K562 (cell line): ENCODE results near the gene VEZF1. TPM values are rescaled to one million over a fixed set of nuclear protein-coding genes. Genes with fewer than 3 reads are reported as not detected.

ENCODE experiments used
- ATAC-seq: fragments of 200-7000 bp; cut with Tn5 transposase; 3 replicates; pipeline ENCODE4 v1.9.1; 2020; ENCODE audit warnings: moderate library complexity
- BruUV-seq: library from RNA; stranded (reverse); fragments of 400-500 nt; replicated peaks from 2 replicates; lab custom pipeline; 2021; lab: Mats Ljungman, UMichigan
- CTCF ChIA-PET: fragments of 300-600 bp; formaldehyde crosslinking; extraction: SDS; loops from one replicate; lab custom pipeline; 2021; ENCODE audit warnings: low intra/inter-chr PET ratio; lab: Yijun Ruan, JAX
- POLR2A ChIA-PET: fragments of 300-600, 350-650 bp; sonication (Branson Sonifier 250); formaldehyde crosslinking; extraction: SDS; loops from one replicate; lab custom pipeline; 2021; ENCODE audit warnings: antibody characterized with exemption, inconsistent platforms; lab: Yijun Ruan, JAX
- DNase-seq, 4 experiments: peaks; one replicate each; pipeline versions ENCODE4 v3.0.0 to v3.0.0-alpha.2; 2011 to 2018; ENCODE audit warnings: low spot score in 3 of 4, mixed read lengths in 3 of 4; ENCODE audit errors: extremely low read depth in 1 of 4
- FAIRE-seq: peaks from 2 replicates; lab custom pipeline; 2011; peaks lifted over from hg19 to GRCh38; lab: Jason Lieb, UNC
- H2AFZ ChIP-seq: 2 replicates; pipeline ENCODE4 v1.6.0; 2011; ENCODE audit warnings: low read depth, low read length, control low read depth, inconsistent platforms
- H3K27ac ChIP-seq: fragments of 200-600 bp; 3 replicates; pipeline ENCODE4 v1.8.0; 2011; ENCODE audit warnings: low read depth, mild to moderate bottlenecking, control low read depth, inconsistent platforms, low read length, moderate library complexity, mixed read lengths; ENCODE audit errors: extremely low read depth
- H3K27me3 ChIP-seq, 2 experiments: fragments of 300-600 bp in 1 of 2; 2 replicates in 1 of 2; 3 replicates in 1 of 2; pipeline versions ENCODE4 v1.6.0 to v1.8.0; 2011; ENCODE audit warnings: inconsistent platforms in 2 of 2, low read length in 2 of 2, mild to moderate bottlenecking in 1 of 2, mixed read lengths in 1 of 2, moderate library complexity in 1 of 2; ENCODE audit not compliant: control insufficient read depth in 2 of 2, insufficient read depth in 2 of 2
- H3K36me3 ChIP-seq: fragments of 300-600 bp; 3 replicates; pipeline ENCODE4 v1.8.0; 2011; ENCODE audit warnings: mild to moderate bottlenecking, low read length, inconsistent platforms; ENCODE audit not compliant: control insufficient read depth, insufficient read depth
- H3K4me1 ChIP-seq, 2 experiments: fragments of 200-600 bp in 1 of 2; replicated peaks in 1 of 2; 2 replicates in 1 of 2; 3 replicates in 1 of 2; pipeline versions ENCODE4 v1.5.1 to v1.8.0; 2011; ENCODE audit warnings: inconsistent platforms in 2 of 2, low read length in 2 of 2, mild to moderate bottlenecking in 1 of 2, mixed read lengths in 1 of 2, moderate library complexity in 1 of 2; ENCODE audit not compliant: control insufficient read depth in 2 of 2, insufficient read depth in 2 of 2
- H3K4me2 ChIP-seq: 2 replicates; pipeline ENCODE4 v1.6.1; 2011; ENCODE audit warnings: low read length, control low read depth, inconsistent platforms, mixed read lengths; ENCODE audit not compliant: insufficient read depth
- H3K4me3 ChIP-seq: fragments of 200-600 bp; sonication (generic), shearing (Covaris generic); 2 replicates; pipeline ENCODE4 v1.5.1; 2016; ENCODE audit warnings: control low read depth, inconsistent platforms
- H3K79me2 ChIP-seq: fragments of 200-600 bp; 3 replicates; pipeline ENCODE4 v1.8.0; 2011; ENCODE audit warnings: low read length, inconsistent platforms; ENCODE audit not compliant: control insufficient read depth, insufficient read depth
- H3K9ac ChIP-seq, 2 experiments: 2 replicates each; pipeline versions ENCODE4 v1.6.0 to v1.6.1; 2011; ENCODE audit warnings: low read depth in 2 of 2, low read length in 2 of 2, control low read depth in 1 of 2, inconsistent platforms in 1 of 2, mild to moderate bottlenecking in 1 of 2, mixed read lengths in 1 of 2; ENCODE audit not compliant: insufficient read depth in 1 of 2
- H3K9me1 ChIP-seq: one replicate; pipeline ENCODE4 v1.6.0; 2011; ENCODE audit warnings: inconsistent platforms, mild to moderate bottlenecking, low read length, moderate library complexity; ENCODE audit not compliant: control insufficient read depth, insufficient read depth
- H3K9me3 ChIP-seq: replicated peaks from 2 replicates; pipeline ENCODE4 v1.5.1; 2011; ENCODE audit warnings: low read depth, low read length, inconsistent platforms; ENCODE audit not compliant: control insufficient read depth, insufficient read depth
- H4K20me1 ChIP-seq: replicated peaks from 2 replicates; pipeline ENCODE4 v1.6.1; 2011; ENCODE audit warnings: low read length, inconsistent platforms, mixed read lengths; ENCODE audit not compliant: control insufficient read depth, insufficient read depth
- ASH1L ChIP-seq: fragments of 450-650 bp; IDR thresholded peaks from 2 replicates; pipeline ENCODE4 v1.6.1; 2018; ENCODE audit warnings: borderline replicate concordance, mild to moderate bottlenecking, low read depth; ENCODE audit not compliant: partially characterized antibody
- BRF1 ChIP-seq: IDR thresholded peaks from 3 replicates; pipeline ENCODE4 v1.6.1; 2011; ENCODE audit warnings: borderline replicate concordance, mild to moderate bottlenecking; ENCODE audit not compliant: insufficient read length; ENCODE audit errors: extremely low read depth
- GABPB2 ChIP-seq: fragments of 250-450 bp; sonication (Bioruptor Pico); conservative IDR thresholded peaks from 2 replicates; pipeline ENCODE4 v1.5.1; 2021; ENCODE audit warnings: mild to moderate bottlenecking
- HDAC3 ChIP-seq: fragments of 450-650 bp; IDR thresholded peaks from 2 replicates; pipeline ENCODE4 v1.6.1; 2018; ENCODE audit warnings: borderline replicate concordance, mild to moderate bottlenecking, moderate library complexity; ENCODE audit not compliant: partially characterized antibody
- KDM2B ChIP-seq: fragments of 250-450 bp; sonication (Bioruptor Pico); IDR thresholded peaks from 2 replicates; pipeline ENCODE4 v1.8.0; 2021; ENCODE audit warnings: mild to moderate bottlenecking, moderate library complexity
- KLF13 ChIP-seq: fragments of 450-650 bp; IDR thresholded peaks from 2 replicates; pipeline ENCODE4 v1.6.1; 2016; ENCODE audit warnings: missing genetic modification characterization, low read depth, mild to moderate bottlenecking, missing compliant biosample characterization, moderate library complexity, borderline replicate concordance
- MYNN ChIP-seq, 2 experiments: sonication (generic); formaldehyde crosslinking in 1 of 2; IDR thresholded peaks; 2 replicates each; pipeline versions ENCODE4 v1.5.0 to v1.6.1; 2016 to 2020; ENCODE audit warnings: antibody characterized with exemption in 1 of 2, missing genetic modification reagents in 1 of 2
- NR0B1 ChIP-seq: fragments of 450-650 bp; IDR thresholded peaks from one replicate; pipeline ENCODE4 v1.6.1; 2018; ENCODE audit warnings: mild to moderate bottlenecking, moderate library complexity; ENCODE audit not compliant: partially characterized antibody
- RREB1 ChIP-seq: fragments of 250-450 bp; sonication (Bioruptor Pico); IDR thresholded peaks from 2 replicates; pipeline ENCODE4 v1.4.0; 2020
- SLC30A9 ChIP-seq: fragments of 250-450 bp; sonication (Bioruptor Pico); IDR thresholded peaks from 2 replicates; pipeline ENCODE4 v1.8.0; 2022; ENCODE audit warnings: mild to moderate bottlenecking, moderate library complexity
- TEAD4 ChIP-seq, 2 experiments: sonication (generic) in 1 of 2; formaldehyde crosslinking in 1 of 2; IDR thresholded peaks; 2 replicates each; pipeline versions ENCODE4 v1.6.1 to v1.8.0; 2012 to 2022; ENCODE audit warnings: borderline replicate concordance in 1 of 2, inconsistent platforms in 1 of 2, low read length in 1 of 2, mild to moderate bottlenecking in 1 of 2, missing genetic modification reagents in 1 of 2
- ZNF512 ChIP-seq: IDR thresholded peaks from 2 replicates; pipeline ENCODE4 v1.6.1; 2016; ENCODE audit warnings: missing genetic modification characterization, missing compliant biosample characterization
- ZNF76 ChIP-seq: fragments of 250-450 bp; sonication (Bioruptor Pico); IDR thresholded peaks from 2 replicates; pipeline ENCODE4 v1.4.0; 2020; ENCODE audit warnings: mild to moderate bottlenecking, moderate library complexity, borderline replicate concordance
- WGBS: fragments of 100-300 bp; shearing (Covaris generic); methylation state at CpG from one replicate; pipeline ENCODE4 v1.1.6; 2016; ENCODE audit warnings: low coverage, mixed read lengths; ENCODE audit not compliant: insufficient coverage; ENCODE audit errors: missing lambda C conversion rate; 5-methylcytosine and 5-hydroxymethylcytosine counted together
- in situ Hi-C: fragments of 300-500 bp; cut with MboI; formaldehyde crosslinking; loops from 4 replicates; pipeline ENCODE4 v1.15.0; 2018; ENCODE audit warnings: inconsistent platforms, mixed read lengths
- intact Hi-C: fragments of 100-400 bp; cut with micrococcal nuclease; formaldehyde crosslinking; loops from 2 replicates; pipeline ENCODE4 v1.14.2; 2022
- polyA plus RNA-seq, 8 experiments: library from polyadenylated mRNA; depleted of rRNA in 4 of 8; stranded (reverse) in 5 of 8; unstranded in 3 of 8; fragments of >200 nt; fragmentation: Nextera tagmentation in 2 of 8; fragmentation: Illumina TruSeq in 1 of 8; extraction: Ambion mirVana in 2 of 8; extraction: Trizol in 1 of 8; gene quantifications; 2 replicates each; pipeline versions ENCODE4 v1.2.1 to v1.2.3, GENCODE V29; 2011 to 2014; ENCODE audit warnings: inconsistent platforms in 1 of 8, missing spikeins in 1 of 8
- total RNA-seq, 7 experiments: library from RNA; depleted of rRNA in 6 of 7; stranded (reverse); fragments of >200 nt in 6 of 7; fragmentation: Illumina TruSeq in 2 of 7; extraction: Trizol in 2 of 7; gene quantifications; 2 replicates each; pipeline versions ENCODE4 v1.2.1 to v1.2.3, GENCODE V29; 2011 to 2021; ENCODE audit warnings: low replicate concordance in 1 of 7

The VEZF1 gene
- total and polyA plus RNA-seq, 9 of the 15 experiments (the other 6 are each of a cell fraction or from before 2014, with no cell fraction given), result 9.5 to 33.4 (median 22.1) TPM

GRCh38 chr17:58020401-58020800 is 32.3 kb upstream of the VEZF1 start:
- TF ChIP-seq SLC30A9 (CRISPR knock-in tag), result no peak
- TF ChIP-seq ASH1L, result no peak
- no peak for TF ChIP-seq HDAC3
- TF ChIP-seq ZNF512 (tag), result no peak
- no peak for TF ChIP-seq ZNF76 (CRISPR knock-in tag)
- no peak for TF ChIP-seq TEAD4 (IDR thresholded peaks at IDR 0.05; ENCODE audit: low read length)
- TF ChIP-seq TEAD4 (CRISPR knock-in tag; IDR thresholded peaks at IDR 0.05; ENCODE audit: borderline replicate concordance), result no peak
- TF ChIP-seq KDM2B, result no peak
- TF ChIP-seq NR0B1, result no peak
- TF ChIP-seq RREB1 (CRISPR knock-in tag), result no peak
- no peak for TF ChIP-seq MYNN (IDR thresholded peaks at IDR 0.05)
- TF ChIP-seq MYNN (CRISPR knock-in tag; IDR thresholded peaks at IDR 0.05), result no peak
- no peak for TF ChIP-seq BRF1
- no peak for TF ChIP-seq KLF13 (tag)
- TF ChIP-seq GABPB2 (CRISPR knock-in tag), result no peak
- no peak for FAIRE-seq
- no peak for ATAC-seq
- CTCF ChIA-PET, result no interaction called here
- no peaks in the 10 kb centered on the region for H3K9me3 ChIP-seq
- no peak overlapping the region for H3K4me2 ChIP-seq
- no peak for DNase-seq
- WGBS, result 20% methylated on average over 9 of the region's 9 CpGs
- no peak overlapping the region for H3K4me3 ChIP-seq
- H2AFZ ChIP-seq, result no peak overlapping the region
- H3K27me3 ChIP-seq, result peaks cover 5 to 21% of the 10 kb centered on the region in 2 experiments; a peak in 4 of 5 replicates
- no peaks in the 10 kb centered on the region for H3K79me2 ChIP-seq
- no TSS peak for BruUV-seq
- in situ Hi-C loops (no loop called here), intact Hi-C loops (no loop called here)
- H3K9me1 ChIP-seq, result no peaks in the 10 kb centered on the region
- no peaks in the 10 kb centered on the region for H3K36me3 ChIP-seq
- H3K9ac ChIP-seq, result no peak overlapping the region
- no peak overlapping the region for H3K27ac ChIP-seq
- no peaks in the 10 kb centered on the region; a peak in 2 of 5 replicates for H3K4me1 ChIP-seq
- H4K20me1 ChIP-seq, result no peaks in the 10 kb centered on the region
- POLR2A ChIA-PET, result interaction anchor here (1.3 kb wide), 1 partner anchor 12 kb away, joined by 6 read pairs; no protein-coding TSS in a partner anchor
